Adrenal gland (tissue), 5 donors: ENCODE data around the gene SFXN3.
A peak's percentile ranks its signal among the peaks of the same experiment; 100 is the strongest.

Experiments
- POLR2A ChIP-seq, 2 donors: fragments of 450-650 bp; IDR thresholded peaks; one replicate each; pipeline ENCODE4 v1.6.1; 2017; ENCODE audit warnings: antibody characterized with exemption in 2 of 2, mild to moderate bottlenecking in 2 of 2, moderate library complexity in 1 of 2
- TF ChIP-seq, protein P1 (sequence below), 6 experiments: fragments of 450-650 bp in 4 of 6; fragments of 200-600 bp in 2 of 6; sonication (generic) in 1 of 6; IDR thresholded peaks; 1 replicate in 5 of 6; 2 replicates in 1 of 6; pipeline versions ENCODE4 v1.5.1 to v1.8.0; 2016 to 2021; ENCODE audit warnings: antibody characterized with exemption in 6 of 6, mild to moderate bottlenecking in 2 of 6, moderate library complexity in 1 of 6
- donor health status: DM: no; HTN: no; CAD: no.

DNA sequence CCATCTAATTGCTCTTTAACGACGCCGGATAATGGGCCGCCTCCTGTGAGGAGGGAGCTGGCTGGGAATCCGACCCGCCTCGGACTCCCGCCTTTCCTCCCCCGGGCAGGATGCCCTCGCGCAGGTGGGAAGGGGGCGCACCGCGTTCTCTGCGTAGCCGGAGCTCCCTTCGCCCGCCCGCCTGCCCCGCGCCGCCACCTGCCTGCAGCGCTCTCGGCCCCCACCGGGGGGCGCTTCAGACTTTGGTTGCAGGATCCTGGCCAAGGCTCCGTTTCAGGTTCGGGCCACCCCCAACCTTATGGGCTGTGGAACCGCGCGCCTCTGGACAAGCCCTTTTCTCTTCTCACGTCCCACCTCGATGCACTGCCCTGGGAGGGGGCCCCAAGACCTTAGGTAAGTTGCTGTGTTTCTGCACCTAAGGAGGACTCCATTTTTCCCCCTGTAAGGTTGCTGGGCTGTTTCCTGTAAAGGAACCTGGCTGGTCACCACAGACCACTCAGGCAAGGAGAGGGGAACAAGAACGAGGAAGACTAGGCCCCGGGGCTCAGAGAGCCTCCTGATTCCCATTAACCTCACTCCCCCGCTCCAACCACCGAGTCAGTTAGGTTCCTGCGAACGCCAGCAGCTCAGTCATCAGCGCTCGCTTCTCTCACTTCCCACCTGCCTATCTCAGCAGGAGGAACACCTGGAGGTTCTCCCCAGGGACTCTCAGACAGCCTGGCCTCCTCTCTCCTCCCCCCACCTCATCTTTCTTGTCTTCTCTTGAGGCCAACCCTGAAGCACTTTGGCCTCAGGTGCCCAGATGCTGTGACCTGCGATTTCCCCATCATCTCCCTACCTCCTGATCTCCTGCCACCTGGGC lies 19.4 kb downstream of the SFXN3 start:
- TF ChIP-seq, protein P1, sequence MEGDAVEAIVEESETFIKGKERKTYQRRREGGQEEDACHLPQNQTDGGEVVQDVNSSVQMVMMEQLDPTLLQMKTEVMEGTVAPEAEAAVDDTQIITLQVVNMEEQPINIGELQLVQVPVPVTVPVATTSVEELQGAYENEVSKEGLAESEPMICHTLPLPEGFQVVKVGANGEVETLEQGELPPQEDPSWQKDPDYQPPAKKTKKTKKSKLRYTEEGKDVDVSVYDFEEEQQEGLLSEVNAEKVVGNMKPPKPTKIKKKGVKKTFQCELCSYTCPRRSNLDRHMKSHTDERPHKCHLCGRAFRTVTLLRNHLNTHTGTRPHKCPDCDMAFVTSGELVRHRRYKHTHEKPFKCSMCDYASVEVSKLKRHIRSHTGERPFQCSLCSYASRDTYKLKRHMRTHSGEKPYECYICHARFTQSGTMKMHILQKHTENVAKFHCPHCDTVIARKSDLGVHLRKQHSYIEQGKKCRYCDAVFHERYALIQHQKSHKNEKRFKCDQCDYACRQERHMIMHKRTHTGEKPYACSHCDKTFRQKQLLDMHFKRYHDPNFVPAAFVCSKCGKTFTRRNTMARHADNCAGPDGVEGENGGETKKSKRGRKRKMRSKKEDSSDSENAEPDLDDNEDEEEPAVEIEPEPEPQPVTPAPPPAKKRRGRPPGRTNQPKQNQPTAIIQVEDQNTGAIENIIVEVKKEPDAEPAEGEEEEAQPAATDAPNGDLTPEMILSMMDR (IDR thresholded peaks at IDR 0.05): peak; percentile 50 to 77 (median 64)
- no peak for TF ChIP-seq POLR2A (IDR thresholded peaks at IDR 0.05)
